ENCODE measurements around the gene P2RX7.

- no peak for TF ChIP-seq CTCF (IDR thresholded peaks at IDR 0.05; ENCODE audit: poor library complexity, severe bottlenecking)
- no peak for TF ChIP-seq POLR2AphosphoS5 (IDR thresholded peaks at IDR 0.05)
- TF ChIP-seq REST (IDR thresholded peaks at IDR 0.05; ENCODE audit: borderline replicate concordance) = no peak
- no peak for TF ChIP-seq TAF1 (IDR thresholded peaks at IDR 0.05; ENCODE audit: low read depth)
- TF ChIP-seq MXI1 (conservative IDR thresholded peaks at IDR 0.05; ENCODE audit: poor library complexity, severe bottlenecking) = no peak
- TF ChIP-seq SMC3 (conservative IDR thresholded peaks at IDR 0.05; ENCODE audit: poor library complexity) = no peak
- no peak for TF ChIP-seq EP300 (conservative IDR thresholded peaks at IDR 0.05; ENCODE audit: poor library complexity, severe bottlenecking)
These were observed 35.3 kb downstream of the P2RX7 start for GRCh38 chr12:121167951-121168350.
